BJ (cell line): ENCODE data around the gene NFIA. TPM values are rescaled to one million over a fixed set of nuclear protein-coding genes. Genes with fewer than 3 reads are reported as not detected.

Experiments
- CTCF ChIA-PET: fragments of 350-600 bp; formaldehyde crosslinking; extraction: SDS; loops from one replicate; lab custom pipeline; 2021; ENCODE audit warnings: antibody characterized with exemption, inconsistent platforms; lab: Yijun Ruan, JAX
- POLR2A ChIA-PET: fragments of 300-600 bp; sonication (Branson Sonifier 250); formaldehyde crosslinking; extraction: SDS; loops from one replicate; lab custom pipeline; 2021; ENCODE audit warnings: antibody characterized with exemption; lab: Charles Lee
- DNase-seq: peaks from one replicate; pipeline ENCODE4 v3.0.0-alpha.2; 2011; ENCODE audit warnings: low read depth
- H3K27me3 ChIP-seq: 2 replicates; pipeline ENCODE4 v1.6.0; 2011; ENCODE audit warnings: low read length; ENCODE audit not compliant: control insufficient read depth, insufficient read depth
- H3K36me3 ChIP-seq: 2 replicates; pipeline ENCODE4 v1.5.1; 2011; ENCODE audit warnings: low read length; ENCODE audit not compliant: control insufficient read depth, insufficient read depth
- H3K4me3 ChIP-seq: 2 replicates; pipeline ENCODE4 v1.5.1; 2011; ENCODE audit warnings: low read depth, mild to moderate bottlenecking, control low read depth, low read length
- polyA plus RNA-seq: library from polyadenylated mRNA; depleted of rRNA; stranded (reverse); fragments of >200 nt; gene quantifications from 2 replicates; pipeline ENCODE4 v1.2.3, GENCODE V29; 2011
- TF ChIP-seq, protein P1 (sequence below): IDR thresholded peaks from 2 replicates; pipeline ENCODE4 v1.5.1; 2011; ENCODE audit warnings: low read depth, mild to moderate bottlenecking, control low read depth, inconsistent platforms, low read length, moderate library complexity; ENCODE audit not compliant: insufficient read depth

The NFIA gene
- polyA plus RNA-seq, 1 experiment = 4.5 TPM

DNA sequence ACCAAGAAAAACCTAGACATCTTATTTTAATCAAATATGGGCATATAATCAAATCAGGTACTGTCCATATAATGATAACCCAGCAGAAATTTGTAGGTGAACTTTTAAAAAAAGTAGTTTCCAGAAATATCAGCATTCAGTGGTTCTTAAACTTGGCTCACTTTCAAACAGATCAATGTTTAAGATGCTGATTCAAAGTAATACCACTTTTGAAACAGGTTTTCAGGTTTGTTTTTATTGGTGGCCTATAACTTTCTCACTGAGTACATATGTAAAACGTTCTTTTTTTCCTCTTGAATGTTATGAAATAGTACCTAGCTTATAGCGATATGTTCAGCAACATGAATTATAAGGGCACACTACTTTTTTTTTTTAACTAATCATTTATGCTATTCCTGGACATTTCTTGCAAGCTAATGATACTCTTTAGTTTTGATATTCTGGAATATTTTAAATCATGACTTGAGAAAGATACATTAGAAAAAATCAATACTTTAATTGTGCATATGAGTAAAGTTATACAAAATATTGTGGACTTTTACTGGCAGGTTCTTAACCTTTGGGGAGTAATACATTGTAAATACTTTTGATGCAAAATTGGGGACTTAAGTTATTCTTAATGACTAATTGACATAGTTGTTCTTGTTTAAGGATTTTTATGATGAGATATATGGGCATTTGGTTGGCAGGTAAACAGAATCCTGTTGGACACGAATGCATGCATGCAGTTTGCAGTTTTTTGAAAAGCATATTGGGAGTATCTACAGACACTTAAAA is 3.0 kb downstream of the NFIA start:
- TF ChIP-seq, protein P1, sequence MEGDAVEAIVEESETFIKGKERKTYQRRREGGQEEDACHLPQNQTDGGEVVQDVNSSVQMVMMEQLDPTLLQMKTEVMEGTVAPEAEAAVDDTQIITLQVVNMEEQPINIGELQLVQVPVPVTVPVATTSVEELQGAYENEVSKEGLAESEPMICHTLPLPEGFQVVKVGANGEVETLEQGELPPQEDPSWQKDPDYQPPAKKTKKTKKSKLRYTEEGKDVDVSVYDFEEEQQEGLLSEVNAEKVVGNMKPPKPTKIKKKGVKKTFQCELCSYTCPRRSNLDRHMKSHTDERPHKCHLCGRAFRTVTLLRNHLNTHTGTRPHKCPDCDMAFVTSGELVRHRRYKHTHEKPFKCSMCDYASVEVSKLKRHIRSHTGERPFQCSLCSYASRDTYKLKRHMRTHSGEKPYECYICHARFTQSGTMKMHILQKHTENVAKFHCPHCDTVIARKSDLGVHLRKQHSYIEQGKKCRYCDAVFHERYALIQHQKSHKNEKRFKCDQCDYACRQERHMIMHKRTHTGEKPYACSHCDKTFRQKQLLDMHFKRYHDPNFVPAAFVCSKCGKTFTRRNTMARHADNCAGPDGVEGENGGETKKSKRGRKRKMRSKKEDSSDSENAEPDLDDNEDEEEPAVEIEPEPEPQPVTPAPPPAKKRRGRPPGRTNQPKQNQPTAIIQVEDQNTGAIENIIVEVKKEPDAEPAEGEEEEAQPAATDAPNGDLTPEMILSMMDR = no peak
- Histone ChIP-seq H3K27me3 (no peaks in the 10 kb centered on the region), H3K36me3 (no peaks in the 10 kb centered on the region), H3K4me3 (no peak overlapping the region)
- DNase-seq = no peak
- ChIA-PET CTCF (interaction anchor here (0.7 to 1.1 kb wide), 2 partner anchors 712 to 1114 kb away, joined by 3 read pairs; no protein-coding TSS in a partner anchor), POLR2A (no interaction called here)

DNA sequence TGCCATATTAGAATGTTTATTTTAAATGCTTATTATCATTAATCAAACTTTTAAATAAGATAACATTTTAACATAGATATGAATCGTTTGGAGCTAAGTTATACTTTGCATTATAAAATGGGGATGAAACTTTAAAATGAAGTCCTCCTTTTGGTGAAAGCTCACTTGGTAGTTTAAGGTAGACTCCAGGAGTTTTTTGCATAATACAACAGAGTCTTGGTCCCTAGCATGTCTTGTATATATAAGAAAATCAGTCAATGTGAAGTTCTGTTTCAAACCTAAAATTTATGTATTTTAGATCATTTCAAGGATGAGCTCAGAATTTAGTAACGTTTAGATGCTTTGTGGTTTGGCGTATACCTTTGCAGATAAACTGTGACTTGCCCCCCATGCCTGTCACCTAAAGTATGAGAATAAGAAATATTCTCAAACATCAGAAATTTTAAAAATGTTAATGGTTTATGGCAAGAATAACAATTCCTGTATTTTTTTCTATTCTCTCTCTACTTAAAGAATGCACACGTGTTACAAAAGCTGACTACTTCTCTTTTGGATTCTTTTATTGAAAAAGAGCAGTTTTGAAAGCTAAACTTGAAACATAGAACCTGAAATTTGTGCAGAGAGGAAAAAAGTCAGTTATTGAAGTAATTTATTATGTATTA is 3.8 kb downstream of the NFIA start:
- Histone ChIP-seq H3K4me3 (no peak overlapping the region), H3K27me3 (no peaks in the 10 kb centered on the region), H3K36me3 (no peaks in the 10 kb centered on the region)
- no peak for DNase-seq
- ChIA-PET POLR2A (no interaction called here), CTCF (interaction anchor here (1.1 kb wide), 1 partner anchor 1115 kb away, joined by 3 read pairs; no protein-coding TSS in a partner anchor)
- TF ChIP-seq, protein P1 = no peak

DNA sequence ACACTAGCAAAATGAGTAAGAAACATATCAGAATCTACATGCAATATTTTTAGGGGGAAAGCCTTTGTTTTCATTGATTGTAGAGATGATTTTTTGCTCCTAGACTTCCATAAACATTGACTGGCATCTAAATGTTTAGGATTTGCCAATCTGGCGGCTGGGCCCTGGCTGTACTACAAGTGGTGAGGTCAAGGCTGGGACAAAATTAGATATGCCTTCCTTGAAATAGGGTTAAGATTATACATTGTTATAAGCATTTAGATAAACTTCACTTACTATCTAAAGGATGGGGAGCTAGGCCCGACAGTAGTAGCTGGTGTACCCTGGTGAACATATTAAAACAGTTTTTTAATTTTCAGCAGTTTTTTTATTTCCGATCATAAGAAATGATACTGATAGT is 5.2 kb downstream of the NFIA start:
- no peaks in the 10 kb centered on the region for H3K36me3 ChIP-seq
- ChIA-PET POLR2A (no interaction called here), CTCF (no interaction called here)
- H3K27me3 ChIP-seq = no peaks in the 10 kb centered on the region
- H3K4me3 ChIP-seq = no peak overlapping the region
- TF ChIP-seq, protein P1 = no peak
- DNase-seq = no peak

GRCh38 chr1:61088163-61088974 is 6.0 kb downstream of the NFIA start:
- no peak for DNase-seq
- Histone ChIP-seq H3K27me3 (no peaks in the 10 kb centered on the region), H3K36me3 (no peaks in the 10 kb centered on the region), H3K4me3 (no peak overlapping the region)
- TF ChIP-seq, protein P1 = no peak
- CTCF ChIA-PET = no interaction called here
- POLR2A ChIA-PET = no interaction called here

DNA sequence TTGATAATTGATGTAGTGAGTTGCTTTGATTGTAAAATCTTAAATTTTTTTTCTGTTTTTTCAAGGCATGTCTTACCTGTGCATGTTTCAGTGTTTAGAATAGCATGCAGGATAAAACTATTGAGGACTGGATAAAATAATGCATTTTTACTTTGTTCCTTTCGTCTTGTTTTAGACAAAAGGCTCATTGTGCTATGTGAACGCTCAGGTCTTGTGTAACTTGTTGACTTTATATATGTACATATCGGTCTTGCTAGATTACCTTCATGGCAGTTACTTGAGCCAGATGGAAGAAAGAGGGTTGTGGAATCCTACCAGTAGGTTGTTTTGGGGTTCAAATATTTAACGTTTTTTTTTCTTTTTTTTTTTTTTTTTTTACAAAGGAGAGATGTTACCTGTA is 7.0 kb downstream of the NFIA start:
- POLR2A ChIA-PET = no interaction called here
- TF ChIP-seq, protein P1 = no peak
- Histone ChIP-seq H3K27me3 (no peaks in the 10 kb centered on the region), H3K4me3 (no peak overlapping the region), H3K36me3 (no peaks in the 10 kb centered on the region)
- CTCF ChIA-PET = no interaction called here
- no peak for DNase-seq
